ENCODE measurements around the gene SLC39A7.
"Not testable (repeated sequence)": the region's sequence is repeated elsewhere in the genome, so short reads cannot be mapped to it uniquely, and the experiment has no call there.

The SLC39A7 gene

DNA sequence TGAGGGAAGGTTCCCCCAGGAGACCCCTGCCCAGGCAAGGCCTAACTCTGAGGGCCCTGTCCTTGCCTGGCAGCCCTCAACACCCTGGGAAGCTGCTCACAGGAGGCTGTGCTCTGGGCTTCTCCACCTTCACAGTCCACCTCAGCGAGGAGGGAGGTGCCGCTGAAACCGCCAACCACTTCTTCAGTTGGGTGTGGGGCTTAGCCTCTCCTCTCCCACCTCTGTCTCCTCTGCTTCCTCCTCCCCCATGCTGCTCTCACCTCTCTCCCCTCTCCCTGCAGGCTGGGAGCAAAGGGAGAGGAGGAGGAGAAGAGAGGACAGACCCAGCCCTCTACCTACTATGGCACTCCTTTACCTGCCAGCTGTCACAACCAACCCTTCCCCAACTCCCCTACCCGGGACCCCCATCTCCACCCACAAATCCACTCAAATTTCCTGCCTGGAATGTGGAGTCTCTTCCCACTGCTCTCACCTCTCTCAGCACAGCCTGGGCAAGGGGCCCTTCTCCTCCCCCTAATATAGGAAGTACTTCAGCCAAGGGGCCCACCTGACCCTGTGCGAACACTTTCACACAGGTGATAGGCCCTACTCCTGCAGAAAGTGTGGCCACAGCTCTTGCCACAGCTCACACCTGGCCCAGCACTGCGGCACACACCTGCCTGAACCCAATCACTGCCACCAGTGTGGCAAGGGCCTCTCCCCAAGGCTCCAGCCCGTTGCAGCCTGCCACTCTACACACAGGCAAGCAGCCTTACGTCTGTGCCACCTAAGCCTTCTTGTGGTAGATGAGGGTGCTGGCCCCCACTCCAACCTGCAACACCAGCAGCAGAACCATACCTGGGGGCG is 14.8 kb downstream of the SLC39A7 start:
- no peak overlapping the region for H3K4me3 ChIP-seq (ENCODE audit: control insufficient read depth, low read depth, low read length)
- no peak for TF ChIP-seq CTCF (IDR thresholded peaks at IDR 0.05; ENCODE audit: control insufficient read depth, insufficient read depth, low read depth, low read length, missing control alignments)
- DNase-seq (ENCODE audit: low read depth) = no peak

- TF ChIP-seq CTCF (IDR thresholded peaks at IDR 0.05; ENCODE audit: control insufficient read depth, insufficient read depth, low read depth, low read length, missing control alignments) = no peak
- H3K4me3 ChIP-seq (ENCODE audit: control insufficient read depth, low read depth, low read length) = no peak overlapping the region
- DNase-seq (ENCODE audit: low read depth) = no peak
These were observed 15.5 kb downstream of the SLC39A7 start for GRCh38 chr6:33216117-33216649.

- no peak overlapping the region for H3K4me3 ChIP-seq (ENCODE audit: control insufficient read depth, low read depth, low read length)
- no peak for DNase-seq (ENCODE audit: low read depth)
- no peak for TF ChIP-seq CTCF (IDR thresholded peaks at IDR 0.05; ENCODE audit: control insufficient read depth, insufficient read depth, low read depth, low read length, missing control alignments)
These were observed 16.6 kb downstream of the SLC39A7 start for GRCh38 chr6:33217246-33217645.

DNA sequence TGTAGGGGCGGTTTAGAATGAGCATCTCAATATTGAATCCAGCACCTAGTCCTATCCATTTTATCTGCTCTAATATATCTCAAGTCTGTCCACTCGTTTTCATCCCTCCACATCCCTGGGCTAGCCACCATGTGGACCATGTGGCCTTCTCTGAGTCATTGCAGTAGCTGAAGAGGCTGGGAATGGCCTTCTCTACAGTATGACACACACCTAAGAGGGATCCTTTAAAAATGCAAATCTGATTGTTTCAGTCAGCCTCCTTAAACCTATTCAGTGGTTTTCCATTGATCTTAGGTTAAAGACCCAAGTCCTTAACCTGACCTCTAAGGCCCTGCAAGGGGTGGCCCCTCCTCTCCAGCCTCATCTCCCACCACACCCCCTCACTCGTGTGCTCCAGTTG is 17.0 kb downstream of the SLC39A7 start:
- no peak for TF ChIP-seq CTCF (IDR thresholded peaks at IDR 0.05; ENCODE audit: control insufficient read depth, insufficient read depth, low read depth, low read length, missing control alignments)
- no peak for DNase-seq (ENCODE audit: low read depth)
- H3K4me3 ChIP-seq (ENCODE audit: control insufficient read depth, low read depth, low read length) = no peak overlapping the region

- H3K4me3 ChIP-seq (ENCODE audit: control insufficient read depth, low read depth, low read length); DNase-seq (ENCODE audit: low read depth): not testable (repeated sequence)
These were observed 25.9 kb downstream of the SLC39A7 start for GRCh38 chr6:33226503-33227120.

DNA sequence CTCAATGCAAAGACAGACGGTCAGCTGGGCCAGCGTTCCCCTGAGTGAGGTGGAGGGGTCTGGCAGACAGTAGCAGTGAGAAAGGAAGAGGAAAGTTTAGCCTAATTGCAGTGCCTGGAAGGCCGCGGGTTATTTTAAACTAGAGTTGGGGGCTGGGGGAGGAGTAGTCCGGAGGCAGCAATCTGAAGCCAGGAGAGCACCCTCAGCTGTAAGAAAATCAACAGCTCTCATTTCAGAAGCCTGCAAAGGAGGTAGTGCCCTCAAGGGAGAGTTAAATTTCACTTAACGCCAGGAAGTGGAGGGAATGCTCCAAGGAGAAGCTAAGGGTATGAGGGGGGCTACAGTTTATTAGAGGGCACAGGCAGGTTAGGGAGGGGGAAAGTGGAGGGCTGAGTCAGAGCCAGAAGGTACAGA is 34.6 kb downstream of the SLC39A7 start:
- no peak overlapping the region for H3K4me3 ChIP-seq (ENCODE audit: control insufficient read depth, low read depth, low read length)
- no peak for DNase-seq (ENCODE audit: low read depth)
- TF ChIP-seq CTCF (IDR thresholded peaks at IDR 0.05; ENCODE audit: control insufficient read depth, insufficient read depth, low read depth, low read length, missing control alignments) = no peak

GRCh38 chr6:33236328-33236727 is 35.7 kb downstream of the SLC39A7 start:
- H3K4me3 ChIP-seq (ENCODE audit: control insufficient read depth, low read depth, low read length) = no peak overlapping the region
- no peak for DNase-seq (ENCODE audit: low read depth)
- TF ChIP-seq CTCF (IDR thresholded peaks at IDR 0.05; ENCODE audit: control insufficient read depth, insufficient read depth, low read depth, low read length, missing control alignments) = no peak

Data from AG09309 (cell line).